ENCODE data around the gene C22orf39.

Gene C22orf39

GRCh38 chr22:19396934-19397733 is 50.4 kb downstream of the C22orf39 start:
- DNase-seq: no peak

- DNase-seq: no peak
These were observed 51.0 kb downstream of the C22orf39 start for GRCh38 chr22:19396561-19396933.

GRCh38 chr22:19395276-19395675 is 52.2 kb downstream of the C22orf39 start:
- DNase-seq: no peak

GRCh38 chr22:19394274-19395050 is 53.0 kb downstream of the C22orf39 start:
- no peak for DNase-seq

- DNase-seq: no peak
These were observed 53.8 kb downstream of the C22orf39 start for GRCh38 chr22:19393704-19394103.

Data from kidney glomerular epithelial cell (primary cell).